Measurements from ENCODE around the gene MAPK12.

Gene MAPK12

GRCh38 chr22:50238755-50239154, 22.7 kb downstream of the MAPK12 start:
- Histone ChIP-seq H3K36me3 (ENCODE audit: control insufficient read depth, insufficient read depth, low read length) (peaks cover 13% of the 10 kb centered on the region; the same call in 1 of the 2 replicates), H3K4me3 (ENCODE audit: low read depth, low read length) (no peak overlapping the region), H3K4me1 (ENCODE audit: control insufficient read depth, insufficient read depth, low read length) (0 out of 2 replicates have a peak, but pooled peaks cover 2% of the 10 kb centered on the region), H3K27ac (ENCODE audit: low read depth, low read length) (no peak overlapping the region), H3K9ac (ENCODE audit: low read depth, low read length) (no peak overlapping the region), H3K9me3 (ENCODE audit: control insufficient read depth, insufficient read depth, low read length) (peaks cover 3% of the 10 kb centered on the region; the same call in 1 of the 2 replicates), H3K27me3 (ENCODE audit: control insufficient read depth, insufficient read depth, low read length) (no peaks in the 10 kb centered on the region)

- Histone ChIP-seq H3K27me3 (ENCODE audit: control insufficient read depth, insufficient read depth, low read length) (no peaks in the 10 kb centered on the region), H3K4me1 (ENCODE audit: control insufficient read depth, insufficient read depth, low read length) (no peaks in the 10 kb centered on the region), H3K36me3 (ENCODE audit: control insufficient read depth, insufficient read depth, low read length) (peaks cover 13% of the 10 kb centered on the region; the same call in 1 of the 2 replicates), H3K9me3 (ENCODE audit: control insufficient read depth, insufficient read depth, low read length) (peaks cover 3% of the 10 kb centered on the region; the same call in 1 of the 2 replicates), H3K4me3 (ENCODE audit: low read depth, low read length) (no peak overlapping the region), H3K27ac (ENCODE audit: low read depth, low read length) (no peak overlapping the region), H3K9ac (ENCODE audit: low read depth, low read length) (no peak overlapping the region)
Measured at GRCh38 chr22:50236731-50237409, 24.6 kb downstream of the MAPK12 start.

DNA sequence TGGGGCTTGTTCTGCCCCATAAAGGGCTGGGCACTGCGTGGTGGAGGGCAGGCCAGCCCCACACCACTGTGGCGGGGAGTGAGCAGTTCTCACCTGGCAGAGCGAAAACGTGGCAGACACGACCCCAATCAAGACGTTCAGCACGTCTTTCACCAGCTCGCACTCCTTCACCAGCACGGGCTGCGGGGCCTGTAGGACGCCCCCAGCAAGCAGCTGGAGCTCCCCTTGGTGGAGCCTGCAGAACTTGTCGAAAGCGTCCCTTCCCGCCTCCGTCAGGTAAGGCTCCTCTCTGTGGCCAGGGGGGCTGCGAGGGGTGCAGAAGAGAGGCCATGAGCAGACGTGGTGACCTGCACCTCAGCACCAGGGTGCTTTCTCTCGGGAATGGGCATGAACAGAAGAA, 28.3 kb downstream of the MAPK12 start:
- H3K9me3 ChIP-seq (ENCODE audit: control insufficient read depth, insufficient read depth, low read length): peaks cover 3% of the 10 kb centered on the region; the same call in 1 of the 2 replicates
- no peak overlapping the region for H3K4me3 ChIP-seq (ENCODE audit: low read depth, low read length)
- H3K9ac ChIP-seq (ENCODE audit: low read depth, low read length): no peak overlapping the region
- no peaks in the 10 kb centered on the region for H3K4me1 ChIP-seq (ENCODE audit: control insufficient read depth, insufficient read depth, low read length)
- no peak overlapping the region for H3K27ac ChIP-seq (ENCODE audit: low read depth, low read length)
- peaks cover 7% of the 10 kb centered on the region; the same call in 1 of the 2 replicates for H3K36me3 ChIP-seq (ENCODE audit: control insufficient read depth, insufficient read depth, low read length)
- no peaks in the 10 kb centered on the region for H3K27me3 ChIP-seq (ENCODE audit: control insufficient read depth, insufficient read depth, low read length)

GRCh38 chr22:50232481-50233151, 28.9 kb downstream of the MAPK12 start:
- no peak overlapping the region for H3K9ac ChIP-seq (ENCODE audit: low read depth, low read length)
- no peaks in the 10 kb centered on the region for H3K4me1 ChIP-seq (ENCODE audit: control insufficient read depth, insufficient read depth, low read length)

DNA sequence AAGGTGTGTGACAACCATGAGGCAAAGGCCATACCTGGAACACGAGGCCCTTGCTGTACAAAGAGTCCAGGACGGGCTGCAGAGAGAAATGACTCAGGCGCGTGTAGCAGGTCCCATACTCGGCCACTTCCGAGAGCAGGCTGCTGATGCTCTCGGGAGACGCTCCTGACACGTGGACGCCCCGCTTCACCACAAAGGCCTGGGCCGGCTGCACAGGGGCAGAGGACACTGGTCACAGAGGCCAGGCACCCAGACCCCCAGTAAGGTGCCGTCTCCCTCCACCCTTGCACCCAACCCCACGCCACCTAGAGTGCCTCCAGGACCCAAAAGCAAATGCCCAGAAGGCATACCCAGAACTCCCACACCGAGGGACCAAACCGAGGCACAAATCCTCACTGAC, 32.1 kb downstream of the MAPK12 start:
- no peaks in the 10 kb centered on the region for H3K4me1 ChIP-seq (ENCODE audit: control insufficient read depth, insufficient read depth, low read length)
- no peak overlapping the region for H3K4me3 ChIP-seq (ENCODE audit: low read depth, low read length)
- peaks cover 17% of the 10 kb centered on the region for H3K36me3 ChIP-seq (ENCODE audit: control insufficient read depth, insufficient read depth, low read length)
- no peak overlapping the region for H3K9ac ChIP-seq (ENCODE audit: low read depth, low read length)
- no peaks in the 10 kb centered on the region for H3K27me3 ChIP-seq (ENCODE audit: control insufficient read depth, insufficient read depth, low read length)
- H3K9me3 ChIP-seq (ENCODE audit: control insufficient read depth, insufficient read depth, low read length): no peaks in the 10 kb centered on the region
- H3K27ac ChIP-seq (ENCODE audit: low read depth, low read length): no peak overlapping the region

More at GRCh38 chr22:50232481-50233151, 28.9 kb downstream of the MAPK12 start:
- no peaks in the 10 kb centered on the region for H3K27me3 ChIP-seq (ENCODE audit: control insufficient read depth, insufficient read depth, low read length)
- H3K27ac ChIP-seq (ENCODE audit: low read depth, low read length): no peak overlapping the region
- peaks cover 7% of the 10 kb centered on the region; the same call in 1 of the 2 replicates for H3K36me3 ChIP-seq (ENCODE audit: control insufficient read depth, insufficient read depth, low read length)
- H3K9me3 ChIP-seq (ENCODE audit: control insufficient read depth, insufficient read depth, low read length): peaks cover 3% of the 10 kb centered on the region; the same call in 1 of the 2 replicates
- H3K4me3 ChIP-seq (ENCODE audit: low read depth, low read length): no peak overlapping the region

- Histone ChIP-seq H3K36me3 (ENCODE audit: control insufficient read depth, insufficient read depth, low read length) (peaks cover 25% of the 10 kb centered on the region), H3K27ac (ENCODE audit: low read depth, low read length) (no peak overlapping the region), H3K4me3 (ENCODE audit: low read depth, low read length) (no peak overlapping the region), H3K4me1 (ENCODE audit: control insufficient read depth, insufficient read depth, low read length) (no peaks in the 10 kb centered on the region), H3K27me3 (ENCODE audit: control insufficient read depth, insufficient read depth, low read length) (no peaks in the 10 kb centered on the region), H3K9me3 (ENCODE audit: control insufficient read depth, insufficient read depth, low read length) (no peaks in the 10 kb centered on the region), H3K9ac (ENCODE audit: low read depth, low read length) (no peak overlapping the region)
Measured at GRCh38 chr22:50228366-50228765, 33.1 kb downstream of the MAPK12 start.

DNA sequence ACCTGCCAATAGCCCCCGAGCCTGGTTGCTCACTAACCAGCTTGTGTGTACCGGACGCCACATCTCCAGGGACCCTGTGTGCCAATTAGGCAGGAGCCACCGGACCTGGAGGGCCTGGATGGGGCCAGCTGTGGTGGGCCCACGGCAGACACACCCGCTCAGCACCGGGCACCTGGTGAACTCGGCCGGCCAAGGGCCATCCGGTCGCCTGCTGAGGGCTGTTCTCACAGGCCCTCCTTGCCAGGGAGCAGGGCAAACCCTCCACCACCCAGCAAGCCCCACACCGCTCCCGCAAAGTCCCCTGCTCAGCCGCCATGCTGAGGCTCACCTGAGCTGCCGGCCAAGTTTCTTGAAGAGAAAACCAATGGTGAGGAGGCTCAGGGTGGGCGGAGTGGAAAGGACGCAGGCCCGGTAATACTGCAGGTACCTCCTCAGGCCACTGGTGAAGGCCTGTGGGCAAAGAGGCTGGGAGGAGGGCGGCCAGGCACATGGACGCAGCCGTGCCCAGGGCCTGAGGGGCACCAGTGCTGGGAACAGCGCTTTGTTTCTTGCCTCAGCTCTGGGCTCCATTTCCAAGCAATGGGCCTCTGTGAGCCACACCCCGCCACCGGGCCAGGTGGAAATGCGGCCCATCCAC, 33.8 kb downstream of the MAPK12 start:
- Histone ChIP-seq H3K27me3 (ENCODE audit: control insufficient read depth, insufficient read depth, low read length) (no peaks in the 10 kb centered on the region), H3K27ac (ENCODE audit: low read depth, low read length) (no peak overlapping the region), H3K9ac (ENCODE audit: low read depth, low read length) (no peak overlapping the region), H3K36me3 (ENCODE audit: control insufficient read depth, insufficient read depth, low read length) (peaks cover 32% of the 10 kb centered on the region), H3K9me3 (ENCODE audit: control insufficient read depth, insufficient read depth, low read length) (no peaks in the 10 kb centered on the region), H3K4me3 (ENCODE audit: low read depth, low read length) (no peak overlapping the region), H3K4me1 (ENCODE audit: control insufficient read depth, insufficient read depth, low read length) (no peaks in the 10 kb centered on the region)

GRCh38 chr22:50226875-50227165, 34.7 kb downstream of the MAPK12 start:
- Histone ChIP-seq H3K27me3 (ENCODE audit: control insufficient read depth, insufficient read depth, low read length) (no peaks in the 10 kb centered on the region), H3K27ac (ENCODE audit: low read depth, low read length) (no peak overlapping the region), H3K9me3 (ENCODE audit: control insufficient read depth, insufficient read depth, low read length) (no peaks in the 10 kb centered on the region), H3K4me1 (ENCODE audit: control insufficient read depth, insufficient read depth, low read length) (no peaks in the 10 kb centered on the region), H3K4me3 (ENCODE audit: low read depth, low read length) (no peak overlapping the region), H3K9ac (ENCODE audit: low read depth, low read length) (no peak overlapping the region), H3K36me3 (ENCODE audit: control insufficient read depth, insufficient read depth, low read length) (peaks cover 40% of the 10 kb centered on the region)

DNA sequence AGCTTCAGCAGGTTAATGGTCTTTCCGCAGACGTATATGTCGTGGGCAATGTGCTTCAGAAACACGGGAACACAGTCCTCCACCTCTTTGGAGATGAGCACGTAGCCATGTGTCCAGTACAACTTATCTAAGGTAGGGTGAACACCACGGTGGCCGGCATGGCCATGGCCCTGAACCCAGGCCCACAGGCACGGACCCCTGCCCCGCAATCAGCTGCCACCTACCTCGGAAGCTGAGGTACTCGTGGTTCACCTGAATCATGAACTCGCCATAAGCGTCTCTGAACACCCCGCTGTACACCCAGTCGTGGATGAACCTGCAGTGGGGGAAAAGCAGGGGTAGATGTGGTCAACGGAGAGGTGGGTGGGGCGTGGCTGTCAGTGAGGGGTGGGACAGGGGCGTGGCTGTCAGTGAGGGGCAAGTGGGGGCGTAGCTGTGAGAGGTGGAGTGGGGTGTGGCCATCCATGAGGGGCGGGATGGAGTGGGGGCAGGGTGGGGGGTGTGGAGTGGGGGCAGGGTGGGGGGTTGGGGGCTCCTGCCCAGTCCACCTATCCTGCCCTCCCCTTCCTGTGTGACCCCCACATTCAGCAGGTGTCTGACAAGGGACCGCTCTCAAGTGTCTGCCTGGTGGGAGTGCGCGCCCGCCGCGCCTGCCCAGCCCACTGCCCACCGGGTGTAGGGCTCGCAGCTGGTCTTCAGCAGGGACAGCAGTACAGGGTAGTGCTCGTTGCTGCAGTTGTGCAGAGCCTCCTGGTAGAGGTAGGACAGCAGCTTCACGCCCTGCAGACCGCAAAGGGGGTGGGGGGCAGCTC, 35.2 kb downstream of the MAPK12 start:
- Histone ChIP-seq H3K9me3 (ENCODE audit: control insufficient read depth, insufficient read depth, low read length) (no peaks in the 10 kb centered on the region), H3K4me1 (ENCODE audit: control insufficient read depth, insufficient read depth, low read length) (no peaks in the 10 kb centered on the region), H3K9ac (ENCODE audit: low read depth, low read length) (no peak overlapping the region), H3K27me3 (ENCODE audit: control insufficient read depth, insufficient read depth, low read length) (no peaks in the 10 kb centered on the region), H3K27ac (ENCODE audit: low read depth, low read length) (no peak overlapping the region), H3K4me3 (ENCODE audit: low read depth, low read length) (no peak overlapping the region), H3K36me3 (ENCODE audit: control insufficient read depth, insufficient read depth, low read length) (peaks cover 46% of the 10 kb centered on the region)

DNA sequence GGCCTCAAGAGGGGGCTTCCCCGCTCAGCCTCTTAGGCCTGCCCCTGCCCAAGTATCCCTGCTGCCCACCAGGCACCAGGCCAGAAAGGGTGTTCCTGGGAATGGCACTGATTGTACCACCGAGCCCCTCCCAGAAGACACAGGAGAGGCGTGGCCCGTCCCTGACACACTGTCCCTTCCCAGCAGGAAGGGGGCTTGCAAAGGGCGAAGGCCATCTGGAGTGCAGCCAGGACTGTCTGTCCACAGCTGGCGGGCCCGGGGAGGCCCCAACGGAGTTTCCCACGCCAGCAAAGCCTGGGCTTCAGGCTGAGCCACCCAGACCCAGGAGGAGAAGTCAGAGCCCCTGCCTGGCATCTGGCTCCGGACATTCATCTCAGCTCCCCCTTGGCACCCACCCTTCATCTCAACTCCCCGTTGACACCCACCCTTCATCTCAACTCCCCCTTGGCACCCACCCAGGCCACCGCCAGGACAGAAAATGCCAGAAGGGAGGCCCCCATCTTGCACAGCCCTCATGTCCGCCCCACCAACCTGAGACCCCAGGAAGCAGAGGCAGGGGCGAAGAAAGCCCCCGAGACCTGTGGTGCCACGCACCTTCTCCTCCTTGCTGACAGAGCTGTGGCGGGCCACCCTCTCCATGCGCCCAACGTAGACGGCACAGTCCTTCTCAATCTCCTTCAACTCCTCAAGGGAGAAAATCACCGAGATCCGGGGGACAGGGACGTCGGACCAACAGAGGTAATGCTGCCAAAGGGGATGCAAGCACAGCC, 36.1 kb downstream of the MAPK12 start:
- no peaks in the 10 kb centered on the region for H3K4me1 ChIP-seq (ENCODE audit: control insufficient read depth, insufficient read depth, low read length)
- H3K36me3 ChIP-seq (ENCODE audit: control insufficient read depth, insufficient read depth, low read length): peaks cover 54% of the 10 kb centered on the region
- H3K27ac ChIP-seq (ENCODE audit: low read depth, low read length): no peak overlapping the region
- H3K9me3 ChIP-seq (ENCODE audit: control insufficient read depth, insufficient read depth, low read length): no peaks in the 10 kb centered on the region
- H3K9ac ChIP-seq (ENCODE audit: low read depth, low read length): no peak overlapping the region
- no peak overlapping the region for H3K4me3 ChIP-seq (ENCODE audit: low read depth, low read length)
- H3K27me3 ChIP-seq (ENCODE audit: control insufficient read depth, insufficient read depth, low read length): no peaks in the 10 kb centered on the region

Measured in HUES48 (cell line).